Gastroesophageal sphincter (tissue), 3 donors: Measurements from ENCODE around the gene VSNL1.

Experiments
- CTCF ChIP-seq, 4 experiments: fragments of 200-600 bp in 2 of 4; fragments of 450-650 bp in 2 of 4; sonication (generic) in 1 of 4; IDR thresholded peaks; one replicate each; pipeline ENCODE4 v1.5.1; 2017 to 2019; ENCODE audit warnings: antibody characterized with exemption in 4 of 4, mild to moderate bottlenecking in 2 of 4, moderate library complexity in 2 of 4
- POLR2A ChIP-seq, 2 donors: fragments of 450-650 bp; IDR thresholded peaks; one replicate each; pipeline ENCODE4 v1.6.1; 2017; ENCODE audit warnings: antibody characterized with exemption in 2 of 2, mild to moderate bottlenecking in 2 of 2, moderate library complexity in 1 of 2
- POLR2AphosphoS5 ChIP-seq: sonication (generic); formaldehyde crosslinking; IDR thresholded peaks from one replicate; pipeline ENCODE4 v1.6.1; 2017; ENCODE audit warnings: antibody characterized with exemption

DNA sequence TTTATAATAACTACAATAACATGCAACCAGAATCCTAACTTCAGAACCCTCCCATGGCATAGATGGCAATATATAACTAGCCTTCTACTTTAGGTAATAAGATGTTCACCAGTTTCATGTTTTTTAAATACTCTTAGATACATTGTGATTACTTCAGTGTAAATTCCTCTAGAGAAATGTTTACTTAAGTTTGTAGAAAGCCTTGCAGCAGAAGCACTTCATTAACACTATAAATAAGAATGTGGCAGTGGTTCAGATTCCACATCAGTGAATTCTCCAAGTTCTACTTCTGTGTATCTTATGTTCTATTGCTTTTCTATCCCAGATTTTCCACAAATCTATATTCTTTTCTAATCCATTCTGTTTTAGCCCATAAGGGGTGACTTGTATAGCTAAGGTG is 21.0 kb upstream of the VSNL1 start:
- TF ChIP-seq POLR2A (IDR thresholded peaks at IDR 0.05) (no peak), CTCF (IDR thresholded peaks at IDR 0.05) (no peak), POLR2AphosphoS5 (no peak)
